ENCODE data around the gene GPC5.

The GPC5 gene

GRCh38 chr13:91516799-91517198, 118.4 kb downstream of the GPC5 start:
- no peak for DNase-seq (ENCODE audit: insufficient read length, low spot score)
- no peak for TF ChIP-seq CTCF (IDR thresholded peaks at IDR 0.05; ENCODE audit: insufficient read depth, missing control alignments)
- no peak for FAIRE-seq

GRCh38 chr13:91520952-91521351, 122.5 kb downstream of the GPC5 start:
- no peak for TF ChIP-seq CTCF (IDR thresholded peaks at IDR 0.05; ENCODE audit: insufficient read depth, missing control alignments)
- FAIRE-seq, result no peak
- DNase-seq (ENCODE audit: insufficient read length, low spot score), result no peak

- DNase-seq (ENCODE audit: insufficient read length, low spot score) (no peak), FAIRE-seq (no peak)
- TF ChIP-seq CTCF (IDR thresholded peaks at IDR 0.05; ENCODE audit: insufficient read depth, missing control alignments), result no peak
These were observed 124.7 kb downstream of the GPC5 start for GRCh38 chr13:91523116-91523515.

GRCh38 chr13:91526543-91527033, 128.2 kb downstream of the GPC5 start:
- no peak for DNase-seq (ENCODE audit: insufficient read length, low spot score)
- no peak for FAIRE-seq
- TF ChIP-seq CTCF (IDR thresholded peaks at IDR 0.05; ENCODE audit: insufficient read depth, missing control alignments), result no peak

GRCh38 chr13:91529739-91530482, 131.5 kb downstream of the GPC5 start:
- FAIRE-seq (no peak), DNase-seq (ENCODE audit: insufficient read length, low spot score) (no peak)
- TF ChIP-seq CTCF (IDR thresholded peaks at IDR 0.05; ENCODE audit: insufficient read depth, missing control alignments), result no peak

- FAIRE-seq (no peak), DNase-seq (ENCODE audit: insufficient read length, low spot score) (no peak)
- no peak for TF ChIP-seq CTCF (IDR thresholded peaks at IDR 0.05; ENCODE audit: insufficient read depth, missing control alignments)
These were observed 133.2 kb downstream of the GPC5 start for GRCh38 chr13:91531646-91532045.

GRCh38 chr13:91533354-91533753, 134.9 kb downstream of the GPC5 start:
- DNase-seq (ENCODE audit: insufficient read length, low spot score), result no peak
- FAIRE-seq, result no peak
- TF ChIP-seq CTCF (IDR thresholded peaks at IDR 0.05; ENCODE audit: insufficient read depth, missing control alignments), result no peak

Data from D721Med (cell line).